Neural cell (in vitro differentiated cells): ENCODE data around the gene FBXO2. TPM values are rescaled to one million over a fixed set of nuclear protein-coding genes. Genes with fewer than 3 reads are reported as not detected.

ENCODE experiments used
- H2AFZ ChIP-seq: fragments of 200-600, 300-800 bp; sonication (generic), shearing (Covaris generic); 2 replicates; pipeline ENCODE4 v1.6.0; 2014; ENCODE audit warnings: low read depth, mild to moderate bottlenecking, antibody characterized with exemption, low read length, moderate library complexity
- H3F3A ChIP-seq: fragments of 200-600 bp; shearing (Covaris generic); 2 replicates; pipeline ENCODE4 v1.6.1; 2016; ENCODE audit warnings: mild to moderate bottlenecking, moderate library complexity, mixed read lengths, antibody characterized with exemption, low read length; ENCODE audit not compliant: insufficient read depth, poor library complexity, severe bottlenecking
- H3K27ac ChIP-seq: fragments of 200-600, 300-800 bp; sonication (generic), shearing (Covaris generic); 2 replicates; pipeline ENCODE4 v1.5.1; 2014; ENCODE audit warnings: mild to moderate bottlenecking, low read length, moderate library complexity
- H3K27me3 ChIP-seq: fragments of 300-800, 200-600 bp; sonication (generic), shearing (Covaris generic); 2 replicates; pipeline ENCODE4 v1.6.0; 2014; ENCODE audit warnings: mild to moderate bottlenecking, low read depth, low read length, moderate library complexity; ENCODE audit not compliant: insufficient read depth
- H3K36me3 ChIP-seq: fragments of 300-800, 200-600 bp; sonication (generic), shearing (Covaris generic); 2 replicates; pipeline ENCODE4 v1.5.1; 2014; ENCODE audit warnings: mild to moderate bottlenecking, antibody characterized with exemption, low read length, moderate library complexity; ENCODE audit not compliant: insufficient read depth
- H3K4me2 ChIP-seq: fragments of 300-800, 200-600 bp; sonication (generic), shearing (Covaris generic); 2 replicates; pipeline ENCODE4 v1.6.0; 2014; ENCODE audit warnings: mild to moderate bottlenecking, low read length
- H3K4me3 ChIP-seq: fragments of 300-800, 200-600 bp; sonication (generic), shearing (Covaris generic); 2 replicates; pipeline ENCODE4 v1.5.1; 2014; ENCODE audit warnings: mild to moderate bottlenecking, low read length, moderate library complexity
- H3K79me2 ChIP-seq: fragments of 200-600 bp; shearing (Covaris generic); replicated peaks from 2 replicates; pipeline ENCODE4 v1.6.0; 2014; ENCODE audit warnings: mild to moderate bottlenecking, low read length, moderate library complexity; ENCODE audit not compliant: insufficient read depth
- H3K9ac ChIP-seq: fragments of 300-800, 200-600 bp; sonication (generic), shearing (Covaris generic); 2 replicates; pipeline ENCODE4 v1.6.1; 2016; ENCODE audit warnings: mild to moderate bottlenecking, low read length, mixed read lengths
- H3K9me2 ChIP-seq: fragments of 200-600 bp; shearing (Covaris generic); 2 replicates; pipeline ENCODE4 v1.6.1; 2016; ENCODE audit warnings: mild to moderate bottlenecking, low read length, mixed read lengths; ENCODE audit not compliant: insufficient read depth
- H3K9me3 ChIP-seq: fragments of 200-600, 300-800 bp; sonication (generic), shearing (Covaris generic); 2 replicates; pipeline ENCODE4 v1.6.1; 2016; ENCODE audit warnings: mild to moderate bottlenecking, mixed run types, low read length, moderate library complexity, mixed read lengths
- H4K20me1 ChIP-seq: fragments of 200-600 bp; shearing (Covaris generic); 2 replicates; pipeline ENCODE4 v1.6.1; 2016; ENCODE audit warnings: mild to moderate bottlenecking, mixed run types; ENCODE audit not compliant: insufficient read depth
- EP300 ChIP-seq: fragments of 450-650 bp; conservative IDR thresholded peaks from 2 replicates; pipeline ENCODE4 v1.6.1; 2014; ENCODE audit warnings: antibody characterized with exemption, mild to moderate bottlenecking, moderate library complexity; ENCODE audit not compliant: poor library complexity, severe bottlenecking
- EZH2 ChIP-seq: fragments of 200-600, 300-800 bp; shearing (Covaris generic), sonication (generic); IDR thresholded peaks from 2 replicates; pipeline ENCODE4 v1.6.1; 2014; ENCODE audit warnings: antibody characterized with exemption, low read length, borderline replicate concordance, mild to moderate bottlenecking; ENCODE audit not compliant: insufficient read depth, poor library complexity, severe bottlenecking
- MXI1 ChIP-seq: fragments of 450-650 bp; conservative IDR thresholded peaks from 2 replicates; pipeline ENCODE4 v1.6.1; 2014; ENCODE audit warnings: antibody characterized with exemption, mild to moderate bottlenecking; ENCODE audit not compliant: poor library complexity, severe bottlenecking
- POLR2AphosphoS5 ChIP-seq: IDR thresholded peaks from 2 replicates; pipeline ENCODE4 v1.6.1; 2012
- RAD21 ChIP-seq: fragments of 450-650 bp; conservative IDR thresholded peaks from 2 replicates; pipeline ENCODE4 v1.6.1; 2014; ENCODE audit warnings: antibody characterized with exemption, mild to moderate bottlenecking, moderate library complexity
- SMC3 ChIP-seq: fragments of 450-650 bp; conservative IDR thresholded peaks from 2 replicates; pipeline ENCODE4 v1.6.1; 2014; ENCODE audit warnings: antibody characterized with exemption, mild to moderate bottlenecking, moderate library complexity; ENCODE audit not compliant: poor library complexity
- TAF1 ChIP-seq: IDR thresholded peaks from 2 replicates; pipeline ENCODE4 v1.6.1; 2012; ENCODE audit warnings: low read depth
- polyA plus RNA-seq: library from polyadenylated mRNA; depleted of rRNA; stranded (reverse); fragments of >200 nt; gene quantifications from 2 replicates; pipeline ENCODE4 v1.2.3, GENCODE V29; 2014
- TF ChIP-seq, protein P1 (sequence below): fragments of 450-650 bp; IDR thresholded peaks from 2 replicates; pipeline ENCODE4 v1.5.1; 2014; ENCODE audit warnings: antibody characterized with exemption, mild to moderate bottlenecking, moderate library complexity; ENCODE audit not compliant: poor library complexity, severe bottlenecking
- TF ChIP-seq, protein P2 (sequence below): IDR thresholded peaks from 2 replicates; pipeline ENCODE4 v1.6.1; 2012; ENCODE audit warnings: borderline replicate concordance

The FBXO2 gene
- polyA plus RNA-seq, 1 donor from 2014 or later, result 16.6 TPM

DNA sequence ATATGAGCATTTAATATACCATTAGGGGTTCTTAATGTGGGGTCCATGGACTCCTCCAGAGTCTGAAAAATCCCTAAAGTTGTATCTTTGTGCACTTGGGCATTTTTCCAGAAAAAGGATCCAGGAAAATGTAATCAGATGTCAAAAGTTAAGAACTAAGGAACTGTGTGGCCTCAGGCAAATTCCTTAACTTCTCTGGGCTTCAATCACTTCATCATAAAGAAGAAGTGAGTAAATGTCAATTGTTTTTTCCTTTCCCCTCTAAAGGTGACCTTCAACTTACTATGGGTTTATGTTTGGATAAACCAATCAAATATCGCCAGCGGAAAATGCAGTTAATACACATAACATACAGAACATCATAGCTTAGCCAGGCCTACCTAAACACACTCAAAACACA, 24.2 kb upstream of the FBXO2 start:
- H2AFZ ChIP-seq, result no peak overlapping the region
- H3K27me3 ChIP-seq, result no peaks in the 10 kb centered on the region
- H3K9me3 ChIP-seq, result no peaks in the 10 kb centered on the region
- H3K27ac ChIP-seq, result no peak overlapping the region
- H3K4me2 ChIP-seq, result no peak overlapping the region
- no peaks in the 10 kb centered on the region for H3K9me2 ChIP-seq
- no peak overlapping the region for H3K4me3 ChIP-seq
- H3F3A ChIP-seq, result peaks cover 12% of the 10 kb centered on the region
- TF ChIP-seq EP300 (no peak), RAD21 (no peak), SMC3 (no peak), EZH2 (no peak), MXI1 (no peak), TAF1 (no peak), POLR2AphosphoS5 (no peak)
- TF ChIP-seq, protein P1, sequence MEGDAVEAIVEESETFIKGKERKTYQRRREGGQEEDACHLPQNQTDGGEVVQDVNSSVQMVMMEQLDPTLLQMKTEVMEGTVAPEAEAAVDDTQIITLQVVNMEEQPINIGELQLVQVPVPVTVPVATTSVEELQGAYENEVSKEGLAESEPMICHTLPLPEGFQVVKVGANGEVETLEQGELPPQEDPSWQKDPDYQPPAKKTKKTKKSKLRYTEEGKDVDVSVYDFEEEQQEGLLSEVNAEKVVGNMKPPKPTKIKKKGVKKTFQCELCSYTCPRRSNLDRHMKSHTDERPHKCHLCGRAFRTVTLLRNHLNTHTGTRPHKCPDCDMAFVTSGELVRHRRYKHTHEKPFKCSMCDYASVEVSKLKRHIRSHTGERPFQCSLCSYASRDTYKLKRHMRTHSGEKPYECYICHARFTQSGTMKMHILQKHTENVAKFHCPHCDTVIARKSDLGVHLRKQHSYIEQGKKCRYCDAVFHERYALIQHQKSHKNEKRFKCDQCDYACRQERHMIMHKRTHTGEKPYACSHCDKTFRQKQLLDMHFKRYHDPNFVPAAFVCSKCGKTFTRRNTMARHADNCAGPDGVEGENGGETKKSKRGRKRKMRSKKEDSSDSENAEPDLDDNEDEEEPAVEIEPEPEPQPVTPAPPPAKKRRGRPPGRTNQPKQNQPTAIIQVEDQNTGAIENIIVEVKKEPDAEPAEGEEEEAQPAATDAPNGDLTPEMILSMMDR, result no peak
- TF ChIP-seq, protein P2, sequence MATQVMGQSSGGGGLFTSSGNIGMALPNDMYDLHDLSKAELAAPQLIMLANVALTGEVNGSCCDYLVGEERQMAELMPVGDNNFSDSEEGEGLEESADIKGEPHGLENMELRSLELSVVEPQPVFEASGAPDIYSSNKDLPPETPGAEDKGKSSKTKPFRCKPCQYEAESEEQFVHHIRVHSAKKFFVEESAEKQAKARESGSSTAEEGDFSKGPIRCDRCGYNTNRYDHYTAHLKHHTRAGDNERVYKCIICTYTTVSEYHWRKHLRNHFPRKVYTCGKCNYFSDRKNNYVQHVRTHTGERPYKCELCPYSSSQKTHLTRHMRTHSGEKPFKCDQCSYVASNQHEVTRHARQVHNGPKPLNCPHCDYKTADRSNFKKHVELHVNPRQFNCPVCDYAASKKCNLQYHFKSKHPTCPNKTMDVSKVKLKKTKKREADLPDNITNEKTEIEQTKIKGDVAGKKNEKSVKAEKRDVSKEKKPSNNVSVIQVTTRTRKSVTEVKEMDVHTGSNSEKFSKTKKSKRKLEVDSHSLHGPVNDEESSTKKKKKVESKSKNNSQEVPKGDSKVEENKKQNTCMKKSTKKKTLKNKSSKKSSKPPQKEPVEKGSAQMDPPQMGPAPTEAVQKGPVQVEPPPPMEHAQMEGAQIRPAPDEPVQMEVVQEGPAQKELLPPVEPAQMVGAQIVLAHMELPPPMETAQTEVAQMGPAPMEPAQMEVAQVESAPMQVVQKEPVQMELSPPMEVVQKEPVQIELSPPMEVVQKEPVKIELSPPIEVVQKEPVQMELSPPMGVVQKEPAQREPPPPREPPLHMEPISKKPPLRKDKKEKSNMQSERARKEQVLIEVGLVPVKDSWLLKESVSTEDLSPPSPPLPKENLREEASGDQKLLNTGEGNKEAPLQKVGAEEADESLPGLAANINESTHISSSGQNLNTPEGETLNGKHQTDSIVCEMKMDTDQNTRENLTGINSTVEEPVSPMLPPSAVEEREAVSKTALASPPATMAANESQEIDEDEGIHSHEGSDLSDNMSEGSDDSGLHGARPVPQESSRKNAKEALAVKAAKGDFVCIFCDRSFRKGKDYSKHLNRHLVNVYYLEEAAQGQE, result no peak
- no peaks in the 10 kb centered on the region for H4K20me1 ChIP-seq
- no peaks in the 10 kb centered on the region for H3K36me3 ChIP-seq
- H3K9ac ChIP-seq, result no peak overlapping the region
- H3K79me2 ChIP-seq, result peaks cover 7% of the 10 kb centered on the region

DNA sequence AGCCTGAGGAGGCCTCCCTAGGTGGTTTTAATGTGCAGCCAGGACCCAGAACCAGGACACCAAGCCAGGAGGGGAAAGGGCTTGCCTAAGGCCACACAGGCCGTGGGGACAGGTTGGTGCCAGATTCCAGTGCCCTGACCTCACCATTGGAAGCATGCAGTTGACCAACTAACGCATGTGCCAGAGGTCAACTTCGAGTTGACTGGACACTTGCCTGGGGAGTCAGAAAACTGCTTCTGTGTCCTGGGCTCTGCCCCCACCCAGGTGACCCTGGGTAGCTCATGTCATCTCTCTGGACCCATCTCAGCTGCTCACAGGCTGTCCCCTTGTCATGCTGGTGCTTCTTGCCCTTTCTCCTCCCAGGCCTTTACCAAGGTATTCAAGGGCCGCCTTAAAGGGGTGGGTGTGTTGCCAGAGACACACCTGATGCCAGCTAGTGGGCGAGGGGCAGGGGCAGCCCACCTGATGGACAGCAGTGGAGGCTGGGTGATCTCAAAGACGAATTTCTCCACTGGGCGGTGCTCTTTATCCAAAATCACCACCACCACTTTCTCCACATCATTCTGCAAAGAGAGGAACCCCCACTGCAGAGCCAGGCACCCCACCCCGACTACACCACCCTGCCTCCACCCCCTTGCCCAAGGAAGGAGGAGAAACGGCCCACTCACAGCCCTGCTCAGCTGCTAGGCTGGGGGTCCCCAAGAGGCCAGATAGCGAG, 22.3 kb upstream of the FBXO2 start:
- no peak overlapping the region for H3K9ac ChIP-seq
- no peak for TF ChIP-seq POLR2AphosphoS5
- no peak for TF ChIP-seq EP300
- TF ChIP-seq, protein P2, result no peak
- no peak for TF ChIP-seq MXI1
- TF ChIP-seq SMC3, result no peak
- TF ChIP-seq, protein P1, result no peak
- TF ChIP-seq TAF1, result no peak
- no peak for TF ChIP-seq RAD21
- no peak overlapping the region for H3K27ac ChIP-seq
- no peak overlapping the region for H2AFZ ChIP-seq
- H4K20me1 ChIP-seq, result no peaks in the 10 kb centered on the region
- H3K9me2 ChIP-seq, result no peaks in the 10 kb centered on the region
- no peaks in the 10 kb centered on the region for H3K9me3 ChIP-seq
- H3F3A ChIP-seq, result no peaks in the 10 kb centered on the region
- H3K36me3 ChIP-seq, result no peaks in the 10 kb centered on the region
- H3K79me2 ChIP-seq, result peaks cover 7% of the 10 kb centered on the region
- no peak overlapping the region for H3K4me2 ChIP-seq
- no peaks in the 10 kb centered on the region for H3K27me3 ChIP-seq
- H3K4me3 ChIP-seq, result no peak overlapping the region
